ENCODE measurements around the gene SEPTIN6.
A peak's percentile ranks its signal among the peaks of the same experiment; 100 is the strongest.
"Not testable (repeated sequence)": the region's sequence is repeated elsewhere in the genome, so short reads cannot be mapped to it uniquely, and the experiment has no call there.

Gene SEPTIN6

GRCh38 chrX:119687661-119688413, 5.1 kb downstream of the SEPTIN6 start:
- H3K4me1 Mint-ChIP-seq = peaks cover 67% of the 10 kb centered on the region
- no peak for DNase-seq
- H3K4me3 Mint-ChIP-seq = peak overlapping the region; percentile 64
- H3K27me3 Mint-ChIP-seq (ENCODE audit: low read depth, poor library complexity) = no peaks in the 10 kb centered on the region
- H3K9me3 Mint-ChIP-seq = peaks cover 59% of the 10 kb centered on the region
- no peak for TF ChIP-seq CTCF (IDR thresholded peaks at IDR 0.05)
- peaks cover 13% of the 10 kb centered on the region for H3K36me3 Mint-ChIP-seq (ENCODE audit: low read depth)
- H3K27ac Mint-ChIP-seq = peak overlapping the region; percentile 100

- H3K4me3 Mint-ChIP-seq = peak overlapping the region; percentile 64
- peaks cover 57% of the 10 kb centered on the region for H3K9me3 Mint-ChIP-seq
- peaks cover 81% of the 10 kb centered on the region for H3K4me1 Mint-ChIP-seq
- H3K36me3 Mint-ChIP-seq (ENCODE audit: low read depth) = peaks cover 19% of the 10 kb centered on the region
- peak overlapping the region; percentile 100 for H3K27ac Mint-ChIP-seq
- no peak for TF ChIP-seq CTCF (IDR thresholded peaks at IDR 0.05)
- no peaks in the 10 kb centered on the region for H3K27me3 Mint-ChIP-seq (ENCODE audit: low read depth, poor library complexity)
- DNase-seq = peak; percentile 55
Measured at GRCh38 chrX:119686087-119686691, 6.8 kb downstream of the SEPTIN6 start.

GRCh38 chrX:119685225-119686066, 7.5 kb downstream of the SEPTIN6 start:
- H3K27me3 Mint-ChIP-seq (ENCODE audit: low read depth, poor library complexity) = no peaks in the 10 kb centered on the region
- H3K4me3 Mint-ChIP-seq = peak overlapping the region; percentile 64
- peaks cover 55% of the 10 kb centered on the region for H3K9me3 Mint-ChIP-seq
- peaks cover 24% of the 10 kb centered on the region for H3K36me3 Mint-ChIP-seq (ENCODE audit: low read depth)
- DNase-seq = no peak
- H3K4me1 Mint-ChIP-seq = peaks cover 78% of the 10 kb centered on the region
- H3K27ac Mint-ChIP-seq = peak overlapping the region; percentile 100
- TF ChIP-seq CTCF (IDR thresholded peaks at IDR 0.05) = no peak

- TF ChIP-seq CTCF (IDR thresholded peaks at IDR 0.05) = no peak
- peak overlapping the region; percentile 43 for H3K4me3 Mint-ChIP-seq
- H3K9me3 Mint-ChIP-seq = peaks cover 53% of the 10 kb centered on the region
- peaks cover 19% of the 10 kb centered on the region for H3K36me3 Mint-ChIP-seq (ENCODE audit: low read depth)
- no peak for DNase-seq
- peaks cover 72% of the 10 kb centered on the region for H3K4me1 Mint-ChIP-seq
- no peaks in the 10 kb centered on the region for H3K27me3 Mint-ChIP-seq (ENCODE audit: low read depth, poor library complexity)
- H3K27ac Mint-ChIP-seq = peak overlapping the region; percentile 100
Measured at GRCh38 chrX:119684916-119685224, 8.1 kb downstream of the SEPTIN6 start.

GRCh38 chrX:119684312-119684711, 8.7 kb downstream of the SEPTIN6 start:
- Mint-ChIP-seq H3K9me3 (peaks cover 56% of the 10 kb centered on the region), H3K36me3 (ENCODE audit: low read depth) (peaks cover 19% of the 10 kb centered on the region), H3K27ac (peak overlapping the region; percentile 100), H3K4me1 (peaks cover 74% of the 10 kb centered on the region)
- not testable (repeated sequence) for DNase-seq; H3K27me3 Mint-ChIP-seq (ENCODE audit: low read depth, poor library complexity); H3K4me3 Mint-ChIP-seq

Data from nephron progenitor cell (in vitro differentiated cells).